NCI-H2029 (cell line): ENCODE data around the gene TIMP4.

Source experiments
- DNase-seq: peaks from one replicate; lab custom pipeline; 2025; lab: John Stamatoyannopoulos, UW

Gene TIMP4

DNA sequence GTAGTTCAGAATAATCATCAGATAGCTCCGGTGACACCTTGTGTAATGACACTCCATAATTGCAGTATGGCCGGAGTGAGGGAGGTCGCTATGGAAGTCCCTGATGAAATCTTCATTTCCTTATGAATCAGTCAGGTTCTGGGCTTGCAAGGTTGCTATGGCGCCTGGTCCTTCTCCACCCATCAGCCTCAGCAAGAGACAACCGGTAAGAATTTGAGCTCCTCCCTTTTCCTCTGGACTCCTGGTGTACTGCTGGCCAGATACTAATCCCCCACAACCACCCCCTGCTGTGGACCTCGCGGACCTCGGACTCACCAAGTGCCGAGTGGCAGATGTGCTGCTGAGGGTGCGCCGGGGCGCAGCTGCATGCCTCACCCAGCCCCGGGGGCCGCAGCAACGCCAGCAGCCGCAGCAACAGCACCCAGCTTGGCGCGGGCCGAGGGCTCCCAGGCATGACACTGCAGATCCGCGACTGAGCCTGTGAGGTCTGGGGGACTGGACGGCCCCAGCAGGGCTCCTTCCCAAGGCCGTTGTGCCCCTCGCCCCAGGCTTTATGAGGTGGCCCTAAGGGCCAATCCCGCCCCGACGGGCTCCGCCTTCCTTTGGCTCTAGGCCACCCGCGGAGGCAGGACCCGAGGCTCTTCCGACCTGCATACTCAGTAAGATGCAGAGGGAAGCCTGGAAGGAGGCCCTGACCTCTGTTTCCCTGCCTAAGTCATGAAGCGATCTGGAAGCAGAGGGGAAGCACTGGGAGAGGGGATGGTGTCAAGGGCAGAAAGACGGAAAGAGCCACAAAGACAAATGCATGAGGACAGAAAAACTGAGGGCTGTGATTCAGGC, at the start of gene TIMP4:
TSS of gene TIMP4 (minus strand) at position 526 of the 840 bp plus-strand sequence. CDS start at position 454, 72 bp downstream.
- no peak for DNase-seq

- DNase-seq, result no peak
These were observed 46.5 kb upstream of the TIMP4 start for GRCh38 chr3:12205171-12205570.

DNA sequence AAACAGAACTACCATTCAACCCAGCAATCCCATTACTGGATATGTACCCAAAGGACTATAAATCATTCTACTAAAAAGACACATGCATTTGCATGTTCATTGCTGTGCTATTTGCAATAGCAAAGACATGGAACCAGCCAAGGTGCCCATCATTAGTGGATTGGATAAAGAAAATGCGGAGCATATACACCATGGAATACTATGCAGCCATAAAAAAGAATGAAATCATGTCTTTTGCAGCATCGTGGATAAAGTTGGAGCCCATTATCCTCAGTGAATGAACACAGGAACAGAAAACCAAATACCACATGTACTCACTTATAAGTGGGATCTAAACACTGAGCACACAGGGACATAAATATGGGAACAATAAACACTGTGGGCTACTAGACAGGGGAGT, 43.1 kb upstream of the TIMP4 start:
- no peak for DNase-seq

- DNase-seq, result no peak
These were observed 39.6 kb upstream of the TIMP4 start for GRCh38 chr3:12198301-12198700.

DNA sequence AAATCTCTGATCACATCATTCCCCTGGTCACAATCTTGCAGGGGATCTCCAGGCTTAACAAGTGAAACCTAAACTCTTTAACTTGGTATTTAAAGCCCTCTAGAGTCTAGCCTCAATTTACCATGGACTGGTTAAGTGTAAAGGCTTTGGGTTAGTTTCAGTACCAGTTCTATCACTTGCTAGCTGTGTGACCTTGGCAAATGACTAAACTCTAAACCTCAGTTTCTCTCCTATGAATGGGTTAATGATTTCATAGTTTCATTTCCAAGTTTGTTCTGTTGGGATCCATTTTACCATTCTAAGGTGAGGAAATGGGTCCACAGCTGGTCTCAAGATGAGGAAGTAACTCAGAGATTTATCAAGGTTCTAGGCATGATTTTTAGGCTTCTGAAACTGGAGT, 38.8 kb upstream of the TIMP4 start:
- no peak for DNase-seq

- DNase-seq, result no peak
These were observed 38.0 kb upstream of the TIMP4 start for GRCh38 chr3:12196684-12197083.

GRCh38 chr3:12195231-12195630, 36.5 kb upstream of the TIMP4 start:
- DNase-seq, result no peak

DNA sequence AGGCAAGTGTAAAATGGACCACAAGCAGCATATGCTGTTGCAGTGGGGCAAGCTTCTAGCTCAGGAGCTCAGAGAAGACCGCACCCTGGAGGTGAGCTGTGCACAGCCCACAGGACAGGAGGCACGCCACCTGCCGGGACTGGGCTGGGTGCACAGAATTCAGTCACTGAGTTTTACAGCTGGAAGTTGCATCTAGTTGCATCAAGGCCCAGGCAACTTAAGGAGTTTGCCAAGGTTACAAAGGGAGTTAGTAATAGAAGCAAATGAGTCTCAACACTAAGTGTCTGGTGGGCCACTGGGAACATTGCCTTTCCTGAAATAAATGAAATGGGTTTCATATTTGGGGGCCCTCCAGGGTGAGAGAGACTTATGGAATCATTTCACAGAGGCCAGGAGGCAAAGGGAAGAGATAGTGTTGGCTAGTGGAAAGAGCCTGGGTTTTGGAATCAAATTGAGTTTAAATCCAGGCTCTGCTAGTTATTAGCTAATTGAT, 36.0 kb upstream of the TIMP4 start:
- no peak for DNase-seq

- DNase-seq, result no peak
These were observed 35.5 kb upstream of the TIMP4 start for GRCh38 chr3:12194209-12194608.

GRCh38 chr3:12193485-12194165, 34.9 kb upstream of the TIMP4 start:
- DNase-seq, result no peak

DNA sequence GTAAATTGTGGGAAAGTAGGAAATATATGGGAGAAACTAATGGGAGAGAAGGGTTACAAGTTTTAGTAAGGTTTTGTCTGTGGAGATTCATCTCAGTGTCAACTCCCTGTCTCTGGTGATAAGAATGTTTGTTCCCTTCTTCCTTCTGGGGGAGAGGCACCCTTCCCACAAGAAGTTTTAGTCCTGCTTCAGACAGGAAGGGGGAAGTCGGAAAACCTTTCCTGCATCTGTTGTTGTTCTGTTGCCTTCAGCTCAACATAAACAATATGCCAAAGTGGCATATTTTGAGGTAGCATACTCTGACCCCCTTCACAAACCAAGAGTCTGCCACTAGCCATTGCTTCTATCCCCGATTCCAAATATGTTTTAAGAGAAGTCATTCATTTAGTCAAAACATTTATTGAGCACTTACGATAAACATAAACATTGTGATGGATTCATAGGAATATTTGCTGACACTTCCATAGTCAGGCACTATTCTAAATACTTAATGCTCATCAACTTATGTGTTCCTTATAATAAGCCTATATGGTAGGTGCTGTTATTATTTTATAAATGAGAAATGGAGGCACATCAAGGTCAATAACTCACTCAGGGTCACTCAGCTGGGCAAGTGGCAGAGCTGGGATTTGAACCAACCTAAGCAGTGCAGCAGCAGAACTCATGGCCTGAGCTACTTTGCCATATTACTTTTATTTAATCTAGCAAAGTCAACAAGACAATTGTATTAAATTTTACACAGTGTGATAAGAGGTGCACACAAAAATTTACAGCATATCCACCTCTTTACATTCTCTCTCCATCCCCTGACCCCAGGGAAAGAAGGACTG, 34.2 kb upstream of the TIMP4 start:
- DNase-seq, result no peak

DNA sequence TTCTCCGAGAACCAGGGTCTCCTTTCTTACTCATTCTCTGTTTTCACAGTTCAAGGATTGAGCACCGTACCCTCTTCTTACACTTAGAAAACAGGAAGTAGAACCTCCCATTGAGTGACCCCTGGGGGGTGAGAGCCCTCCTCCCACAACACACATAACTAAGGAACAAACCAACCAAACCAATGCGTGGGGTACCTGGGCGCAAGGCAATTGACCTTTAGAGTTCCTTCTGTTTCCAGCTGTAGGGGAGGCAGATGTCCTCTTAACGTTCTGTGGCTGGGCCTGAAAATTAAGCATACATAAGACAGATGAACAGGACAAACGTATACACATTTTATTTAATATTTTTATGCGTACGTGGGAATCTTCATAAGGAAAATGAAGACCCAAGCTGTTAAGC, 33.5 kb upstream of the TIMP4 start:
- no peak for DNase-seq

GRCh38 chr3:12191559-12191958, 32.8 kb upstream of the TIMP4 start:
- no peak for DNase-seq

DNA sequence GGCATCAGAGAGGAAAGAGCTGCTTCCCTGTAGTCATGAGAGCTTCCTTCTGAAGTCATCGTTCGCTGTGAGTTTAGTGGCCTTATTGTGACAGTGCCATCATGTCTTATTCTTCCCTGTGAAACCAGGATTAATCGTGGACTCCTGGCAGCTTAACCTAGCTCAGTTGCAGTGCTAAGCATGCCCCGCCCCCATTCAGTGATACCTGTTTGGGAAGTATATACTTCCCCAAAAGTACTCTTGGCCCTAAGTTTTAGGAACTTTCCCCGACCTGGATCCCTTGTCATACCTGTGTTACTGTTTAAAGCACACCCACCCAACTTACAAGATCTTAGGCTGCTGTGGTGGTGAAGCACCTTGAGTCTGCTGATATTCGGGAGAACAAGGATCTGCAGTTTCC, 32.1 kb upstream of the TIMP4 start:
- no peak for DNase-seq

GRCh38 chr3:12190221-12190807, 31.6 kb upstream of the TIMP4 start:
- no peak for DNase-seq

DNA sequence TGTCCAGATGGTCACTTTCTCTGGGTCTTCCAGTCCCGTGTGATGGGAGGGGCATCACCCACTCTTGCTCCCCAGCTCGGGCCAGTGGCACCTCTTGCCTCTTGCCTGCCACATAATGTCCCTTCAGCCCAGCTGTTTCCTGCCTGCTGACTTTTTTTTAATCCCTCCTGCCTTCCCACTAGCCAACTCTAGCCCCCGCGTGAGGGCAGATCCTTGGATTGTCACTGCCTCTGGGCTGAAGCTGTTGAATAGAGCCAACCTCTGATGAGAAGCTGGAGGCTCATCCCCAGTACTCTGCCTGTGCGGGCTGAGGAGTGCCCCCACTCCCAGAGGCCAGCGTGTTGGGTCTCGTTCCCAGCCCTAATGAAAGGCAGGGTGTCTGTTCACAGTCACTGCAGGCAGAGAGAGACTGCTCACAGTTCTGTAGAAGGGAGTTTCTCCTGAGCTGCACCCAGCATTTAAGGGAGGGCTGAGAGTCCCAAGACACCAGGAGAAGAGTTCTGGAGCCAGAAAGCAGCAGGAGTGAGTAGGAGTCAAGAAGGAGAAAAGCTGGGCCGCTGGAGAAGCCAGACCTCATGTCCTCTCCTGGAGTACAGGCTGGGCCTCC, 30.1 kb upstream of the TIMP4 start:
- DNase-seq, result no peak

GRCh38 chr3:12188328-12188648, 29.6 kb upstream of the TIMP4 start:
- DNase-seq, result no peak

GRCh38 chr3:12187448-12188327, 29.0 kb upstream of the TIMP4 start:
- no peak for DNase-seq

DNA sequence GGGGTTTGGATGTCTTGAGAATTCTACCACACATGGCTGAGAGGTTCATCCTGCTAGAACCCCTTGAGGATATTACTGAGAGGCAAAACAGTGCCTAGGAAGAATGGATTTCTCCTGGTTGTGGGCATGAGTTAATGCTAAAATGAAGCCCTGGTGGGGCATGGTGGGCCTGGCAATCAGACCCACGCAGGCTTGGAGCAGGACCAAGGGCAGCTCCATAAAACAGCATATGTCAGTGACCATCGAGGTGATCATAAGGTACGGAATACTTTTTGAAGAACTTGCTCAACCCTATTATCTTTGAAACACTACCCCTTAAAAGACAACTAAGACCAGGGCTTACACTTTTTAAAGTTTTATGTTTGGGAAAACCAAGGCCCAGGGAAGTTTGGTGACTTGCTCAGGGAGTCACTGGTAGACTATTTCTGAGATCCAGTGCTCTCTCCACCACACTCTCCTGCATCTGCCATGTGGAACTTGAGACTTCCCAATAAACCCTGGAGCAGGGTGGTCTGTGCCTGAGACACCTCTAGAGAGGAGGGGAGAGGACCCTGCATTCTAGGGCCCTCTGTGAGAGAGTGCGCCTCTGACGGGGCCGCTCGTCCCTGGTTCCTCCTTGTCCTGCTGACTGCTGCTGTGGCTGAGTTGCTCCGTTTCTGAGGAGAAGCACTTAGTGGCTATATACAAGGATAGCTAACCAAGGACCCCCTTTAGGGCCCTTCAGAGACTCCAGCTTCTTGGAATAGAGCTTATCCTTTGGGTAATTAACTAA, 28.0 kb upstream of the TIMP4 start:
- DNase-seq, result no peak

DNA sequence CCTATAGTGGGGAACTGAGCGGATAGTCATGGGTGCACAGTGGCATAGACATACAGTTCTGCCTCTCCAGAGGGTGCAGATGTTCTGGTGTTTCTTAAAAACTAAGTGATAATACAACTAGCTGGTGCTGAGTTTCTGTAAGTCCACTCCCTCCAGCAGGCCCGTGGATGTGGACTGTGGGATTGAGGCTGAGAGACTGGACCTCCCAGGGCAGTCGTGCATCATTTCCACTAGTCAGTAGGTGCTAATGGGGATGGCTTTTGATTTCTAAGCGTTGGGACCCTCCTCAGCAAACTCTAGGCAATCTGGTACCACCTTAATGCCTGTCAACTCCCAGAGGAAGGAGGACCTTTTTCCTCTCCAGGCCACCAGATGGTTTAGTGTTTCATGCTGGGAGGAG, 27.3 kb upstream of the TIMP4 start:
- no peak for DNase-seq
